HFF-Myc (cell line): Measurements from ENCODE around the gene CFAP77.

Source experiments
- DNase-seq: peaks from one replicate; pipeline ENCODE4 v3.0.0-alpha.2; 2011; ENCODE audit warnings: low read depth; ENCODE audit errors: extremely low read depth
- H3K4me3 ChIP-seq: replicated peaks from 2 replicates; pipeline ENCODE4 v1.5.1; 2011; ENCODE audit warnings: low read depth, mild to moderate bottlenecking, control low read depth, low read length
- TF ChIP-seq, protein P1 (sequence below): IDR thresholded peaks from 2 replicates; pipeline ENCODE4 v1.5.1; 2012; ENCODE audit warnings: mild to moderate bottlenecking, low read depth, low read length, control low read depth; ENCODE audit errors: missing control alignments

CFAP77 gene

DNA sequence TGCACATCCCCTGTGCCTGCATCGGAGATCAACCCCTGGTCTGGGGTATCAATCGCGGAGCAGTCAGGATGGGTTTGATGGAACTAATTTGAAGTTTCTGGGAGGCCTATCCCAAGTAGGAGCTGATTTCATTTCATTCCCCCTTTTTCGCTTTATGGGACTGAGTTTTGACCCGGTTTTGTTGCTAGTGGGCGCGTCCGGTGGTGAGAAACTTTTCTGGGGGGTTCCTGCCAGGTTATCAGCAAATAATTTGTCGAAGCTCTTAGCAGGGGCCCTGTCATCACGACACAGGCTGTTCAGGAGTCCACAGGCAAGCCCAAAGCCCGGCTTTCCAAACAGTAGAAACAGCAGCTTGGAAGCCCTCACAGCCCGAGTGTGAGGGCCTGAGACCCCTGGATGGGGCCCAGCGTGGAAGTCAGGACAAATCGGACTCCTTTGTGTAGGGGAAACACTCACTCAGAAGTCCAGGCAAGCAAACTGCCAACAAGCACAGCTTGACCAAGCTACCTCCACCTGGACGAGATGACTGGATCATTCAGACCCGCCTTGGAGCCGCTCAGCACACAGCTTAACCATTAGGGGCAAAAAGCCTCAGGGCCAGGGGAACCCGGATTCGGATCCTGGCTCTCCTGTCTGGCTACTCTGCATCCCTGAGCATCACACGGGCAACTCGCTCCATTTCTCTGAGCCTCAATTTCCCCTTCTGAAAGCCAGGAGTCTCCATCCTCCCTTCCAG is 108.0 kb downstream of the CFAP77 start:
- TF ChIP-seq, protein P1, sequence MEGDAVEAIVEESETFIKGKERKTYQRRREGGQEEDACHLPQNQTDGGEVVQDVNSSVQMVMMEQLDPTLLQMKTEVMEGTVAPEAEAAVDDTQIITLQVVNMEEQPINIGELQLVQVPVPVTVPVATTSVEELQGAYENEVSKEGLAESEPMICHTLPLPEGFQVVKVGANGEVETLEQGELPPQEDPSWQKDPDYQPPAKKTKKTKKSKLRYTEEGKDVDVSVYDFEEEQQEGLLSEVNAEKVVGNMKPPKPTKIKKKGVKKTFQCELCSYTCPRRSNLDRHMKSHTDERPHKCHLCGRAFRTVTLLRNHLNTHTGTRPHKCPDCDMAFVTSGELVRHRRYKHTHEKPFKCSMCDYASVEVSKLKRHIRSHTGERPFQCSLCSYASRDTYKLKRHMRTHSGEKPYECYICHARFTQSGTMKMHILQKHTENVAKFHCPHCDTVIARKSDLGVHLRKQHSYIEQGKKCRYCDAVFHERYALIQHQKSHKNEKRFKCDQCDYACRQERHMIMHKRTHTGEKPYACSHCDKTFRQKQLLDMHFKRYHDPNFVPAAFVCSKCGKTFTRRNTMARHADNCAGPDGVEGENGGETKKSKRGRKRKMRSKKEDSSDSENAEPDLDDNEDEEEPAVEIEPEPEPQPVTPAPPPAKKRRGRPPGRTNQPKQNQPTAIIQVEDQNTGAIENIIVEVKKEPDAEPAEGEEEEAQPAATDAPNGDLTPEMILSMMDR, result no peak
- no peak for DNase-seq

DNA sequence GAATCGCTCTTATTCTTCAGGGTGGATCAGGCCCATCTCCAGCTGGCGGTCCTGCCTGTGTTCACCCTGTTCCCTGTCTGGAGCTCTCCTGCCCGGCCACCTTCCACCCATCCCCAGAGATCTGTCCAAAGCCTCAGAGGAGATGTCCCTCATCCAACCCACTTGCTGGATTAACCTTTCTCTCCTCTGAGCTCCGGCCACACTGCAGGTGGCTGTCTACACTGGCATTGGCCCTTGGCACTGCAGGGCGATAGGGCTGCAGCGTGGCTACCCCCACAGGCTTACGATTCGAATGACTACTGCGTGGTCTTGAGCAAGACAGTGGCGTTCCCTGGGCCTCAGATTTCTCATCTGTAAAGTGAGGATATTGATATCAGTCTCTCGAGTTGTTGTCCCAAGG is 108.6 kb downstream of the CFAP77 start:
- TF ChIP-seq, protein P1, result no peak
- no peak for DNase-seq
- H3K4me3 ChIP-seq, result no peak overlapping the region

More for the DNA sequence above, 108.0 kb downstream of the CFAP77 start:
- H3K4me3 ChIP-seq, result no peak overlapping the region

DNA sequence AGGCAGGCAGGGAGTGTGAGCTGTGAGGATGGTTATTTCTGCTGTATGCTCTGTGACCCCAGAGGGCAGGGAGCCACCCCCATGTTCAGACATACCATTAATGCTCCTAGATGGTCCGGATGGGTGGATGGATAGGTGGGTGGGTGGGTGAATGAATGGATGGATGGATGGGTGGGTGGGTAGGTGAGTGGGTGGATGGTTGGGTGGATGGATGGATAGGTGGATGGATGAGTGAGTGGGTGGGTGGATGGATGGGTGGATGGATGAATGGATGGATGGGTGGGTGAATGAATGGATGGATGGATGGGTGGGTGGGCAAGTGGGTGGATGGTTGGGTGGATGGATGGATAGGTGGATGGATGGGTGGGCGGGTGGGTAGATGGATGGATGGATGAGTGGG is 109.0 kb downstream of the CFAP77 start:
- no peak overlapping the region for H3K4me3 ChIP-seq
- TF ChIP-seq, protein P1, result no peak
- DNase-seq, result no peak

DNA sequence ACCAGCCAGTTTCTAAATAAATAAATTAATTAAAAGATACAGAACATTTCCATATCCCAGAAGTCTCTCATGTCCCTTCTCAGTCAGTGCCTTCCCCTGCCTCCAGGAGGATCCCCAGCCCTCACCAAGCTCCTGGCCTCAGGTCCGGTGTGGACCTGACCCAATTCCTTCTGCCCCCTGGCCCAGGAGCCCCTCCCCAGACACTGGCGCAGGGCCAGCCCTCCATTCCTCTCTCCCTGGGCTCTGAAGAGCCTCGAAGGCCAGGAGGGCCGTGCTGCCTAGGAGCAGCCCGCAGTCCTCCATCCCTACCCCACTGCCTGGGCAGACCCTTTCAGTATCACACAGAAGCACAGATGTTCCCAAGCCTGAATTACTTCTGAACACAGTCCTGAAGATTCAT is 110.6 kb downstream of the CFAP77 start:
- H3K4me3 ChIP-seq, result no peak overlapping the region
- no peak for DNase-seq
- TF ChIP-seq, protein P1, result no peak

DNA sequence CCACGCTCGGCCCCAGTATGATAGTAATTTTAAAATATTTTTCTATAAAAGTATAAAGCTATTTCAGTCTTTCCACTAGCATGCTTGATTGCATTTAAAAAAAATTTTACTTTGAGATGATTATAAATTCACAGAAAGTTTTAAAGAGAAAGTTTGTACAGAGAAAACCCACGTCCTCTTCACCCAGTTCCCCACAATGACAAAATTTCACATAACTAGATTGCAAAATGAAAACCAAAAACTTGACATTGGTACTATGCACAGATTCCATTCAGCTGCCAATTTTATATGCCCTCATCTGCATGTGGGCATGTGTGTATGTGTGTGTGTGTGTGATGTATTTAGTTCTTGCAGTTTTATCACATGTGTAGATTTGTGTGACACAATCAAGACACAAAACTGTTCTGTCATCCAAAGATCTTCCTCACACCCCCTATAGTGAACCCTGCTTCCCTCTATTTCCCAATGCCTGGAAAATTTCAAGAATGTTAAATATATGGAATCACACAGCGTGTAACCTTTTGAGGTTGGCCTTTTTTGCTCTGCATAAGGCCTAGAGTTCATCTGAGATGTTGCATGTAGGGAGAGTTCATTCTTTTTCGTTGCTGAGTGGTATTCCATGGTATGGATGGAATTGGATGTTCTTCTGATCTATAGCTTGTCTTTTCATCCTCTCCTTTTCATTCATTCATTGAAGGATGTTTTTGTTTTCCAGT is 115.5 kb downstream of the CFAP77 start:
- DNase-seq, result no peak
- no peak overlapping the region for H3K4me3 ChIP-seq
- TF ChIP-seq, protein P1, result no peak

DNA sequence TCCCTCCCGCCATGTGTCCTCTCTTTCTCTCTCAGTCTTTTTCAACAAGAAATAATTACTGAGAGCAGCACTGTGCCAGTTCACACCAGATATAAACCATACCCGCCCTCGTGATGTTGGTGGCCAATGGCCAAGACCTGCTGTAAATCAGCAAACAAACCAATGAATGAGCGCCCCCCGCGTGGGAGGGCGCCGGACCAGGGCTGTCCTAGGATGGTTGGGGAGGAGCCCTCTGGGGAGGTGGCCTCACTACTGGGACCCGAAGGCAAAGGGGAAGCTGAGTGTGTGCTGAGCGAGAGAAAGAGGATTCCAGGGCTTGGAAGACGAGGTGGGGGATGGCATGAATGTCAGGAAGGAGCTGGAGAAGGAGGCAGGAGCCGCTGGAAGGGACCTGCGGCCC is 121.2 kb downstream of the CFAP77 start:
- no peak for DNase-seq
- TF ChIP-seq, protein P1, result no peak
- no peak overlapping the region for H3K4me3 ChIP-seq
